Astrocyte of the hippocampus (primary cell): Measurements from ENCODE around the gene HOXA5.

Experiments
- DNase-seq: peaks from one replicate; pipeline ENCODE4 v3.0.0; 2011; ENCODE audit warnings: low read depth, low spot score

The HOXA5 gene

DNA sequence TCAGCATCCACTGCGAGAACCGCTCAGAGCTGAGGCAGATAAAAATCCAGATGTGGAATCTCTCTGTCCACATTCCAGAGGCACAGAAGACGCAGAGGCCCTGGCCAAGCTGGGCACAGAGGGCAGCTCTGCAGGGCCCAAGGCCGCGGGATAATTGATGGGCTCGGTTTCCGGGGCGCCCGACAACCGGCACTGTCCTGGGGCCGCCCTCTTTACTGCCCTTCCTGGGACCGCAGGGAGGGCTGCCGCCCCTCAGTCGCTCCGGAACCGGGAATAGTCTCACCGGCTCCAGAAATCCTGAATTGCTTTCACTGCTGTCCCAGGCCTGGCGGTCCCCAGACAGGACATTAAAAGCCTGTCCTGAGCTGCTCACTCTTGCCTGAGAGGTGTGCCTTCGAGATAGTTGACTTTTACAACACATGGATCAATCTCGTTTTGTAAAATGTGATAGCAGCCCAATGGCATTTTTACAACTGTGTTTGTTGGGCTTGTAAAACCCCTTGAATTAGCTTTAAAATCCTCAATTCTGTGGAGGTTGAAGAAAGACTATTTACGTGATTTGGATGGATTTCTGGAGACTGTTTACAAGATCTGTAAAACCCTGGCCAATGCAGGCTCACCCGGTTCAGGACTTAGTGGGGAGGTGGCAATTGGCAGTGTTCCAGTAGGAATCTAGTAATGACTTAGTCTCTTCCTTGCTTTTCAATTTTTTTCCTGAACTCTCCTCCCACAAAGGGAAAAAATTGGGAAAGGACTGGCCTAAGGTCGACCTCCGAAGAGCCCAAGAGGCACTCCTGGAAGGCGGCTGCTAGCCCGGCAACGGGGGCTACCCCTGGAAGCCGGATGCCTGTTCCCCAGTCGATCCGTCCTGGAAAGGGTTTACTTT lies 5.5 kb upstream of the HOXA5 start:
- no peak for DNase-seq

- DNase-seq, result no peak
Observed at GRCh38 chr7:27148031-27148755, 4.7 kb upstream of the HOXA5 start.

GRCh38 chr7:27147199-27148030 lies 3.9 kb upstream of the HOXA5 start, which contains the start of gene HOXA6:
TSS of gene HOXA6 (minus strand) at chr7:27147774. CDS start at chr7:27147749, 25 bp downstream.
- DNase-seq, result no peak

- no peak for DNase-seq
Observed at GRCh38 chr7:27146491-27147198, 3.2 kb upstream of the HOXA5 start.

- DNase-seq, result no peak
Observed at GRCh38 chr7:27145914-27146412, 2.5 kb upstream of the HOXA5 start.

GRCh38 chr7:27145165-27145913 lies 1.9 kb upstream of the HOXA5 start:
- no peak for DNase-seq

GRCh38 chr7:27144781-27145164 lies 1.3 kb upstream of the HOXA5 start:
- no peak for DNase-seq

DNA sequence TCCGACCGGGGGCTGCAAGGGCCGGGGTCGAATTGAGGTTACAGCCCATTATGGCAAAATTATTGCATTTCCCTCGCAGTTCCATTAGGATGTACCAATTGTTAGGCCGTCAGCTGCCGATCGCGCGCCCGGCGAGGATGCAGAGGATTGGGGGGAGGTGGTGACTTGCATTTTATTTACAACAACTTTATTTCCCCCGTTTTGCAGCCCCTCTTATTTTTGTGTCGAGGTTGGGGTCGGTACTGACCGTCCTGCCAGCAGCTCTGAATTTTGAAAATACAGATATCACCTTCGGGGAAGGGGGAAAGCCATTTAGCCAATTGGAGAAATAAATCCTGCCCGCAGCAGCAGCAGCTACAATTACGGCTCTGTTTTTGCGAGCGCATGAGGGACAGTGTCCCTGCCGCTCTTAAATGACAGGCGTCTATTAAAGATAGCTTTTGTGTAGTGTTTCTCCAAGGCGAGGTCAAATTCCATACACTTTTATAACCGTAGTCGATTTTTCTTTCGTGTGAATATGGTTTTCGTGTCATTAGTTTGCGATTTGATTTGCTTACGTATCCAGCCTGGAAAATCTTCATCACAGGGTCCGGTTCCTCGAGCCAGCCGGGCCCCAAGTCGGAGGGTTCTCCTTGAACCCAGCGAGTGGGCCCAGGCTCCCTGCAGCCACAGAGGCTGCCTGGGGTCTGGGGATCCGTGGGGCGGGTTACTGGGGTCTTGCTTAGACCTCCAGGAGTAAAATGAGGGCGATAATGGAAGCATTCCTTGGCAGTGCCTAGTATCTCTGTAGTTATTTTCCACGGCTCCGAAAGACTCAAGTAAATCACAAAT lies 684 bp upstream of the HOXA5 start:
- no peak for DNase-seq

- no peak for DNase-seq
Observed at GRCh38 chr7:27142580-27143022, 880 bp downstream of the HOXA5 start.

- DNase-seq, result no peak
Observed at GRCh38 chr7:27141923-27142579, 1.4 kb downstream of the HOXA5 start.

GRCh38 chr7:27141137-27141922 lies 2.2 kb downstream of the HOXA5 start:
- DNase-seq, result no peak

DNA sequence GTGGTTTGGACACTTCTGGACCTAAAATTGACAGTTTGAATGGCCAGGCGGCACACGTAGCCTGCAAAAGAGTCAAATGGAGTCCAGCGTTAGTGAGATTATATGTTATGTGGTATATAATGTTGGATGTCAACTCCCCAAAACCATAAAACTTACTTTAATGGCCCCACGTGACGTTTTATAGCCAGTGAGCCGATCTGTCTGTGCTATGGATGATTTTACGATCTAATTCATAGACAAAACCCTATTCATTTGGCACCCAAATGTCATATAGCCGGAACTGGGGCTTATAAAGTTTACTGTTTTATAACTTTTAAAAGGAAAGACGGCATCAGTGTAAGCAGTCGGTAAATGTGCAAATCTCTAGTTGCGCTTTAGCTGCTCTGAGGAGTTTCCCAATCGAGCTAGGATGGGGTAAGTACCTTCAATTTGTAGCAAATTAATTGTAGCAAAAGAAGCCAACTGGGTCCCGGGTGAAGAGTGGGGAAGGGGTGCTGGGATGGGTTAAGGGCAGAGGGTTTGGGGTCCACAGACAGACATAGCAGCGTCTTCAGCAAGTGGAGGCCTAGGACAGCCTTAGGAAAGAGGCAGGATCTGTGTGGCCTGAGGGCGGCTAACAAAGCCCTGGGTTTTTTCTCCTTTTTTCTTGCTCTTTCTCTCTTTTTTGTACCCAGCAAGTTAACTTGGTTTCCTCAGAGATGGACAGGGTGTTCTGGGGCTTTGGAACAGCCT lies 3.2 kb downstream of the HOXA5 start:
- DNase-seq, result no peak

GRCh38 chr7:27139334-27140125 lies 4.0 kb downstream of the HOXA5 start:
- DNase-seq, result no peak

GRCh38 chr7:27138985-27139333 lies 4.5 kb downstream of the HOXA5 start:
- no peak for DNase-seq

DNA sequence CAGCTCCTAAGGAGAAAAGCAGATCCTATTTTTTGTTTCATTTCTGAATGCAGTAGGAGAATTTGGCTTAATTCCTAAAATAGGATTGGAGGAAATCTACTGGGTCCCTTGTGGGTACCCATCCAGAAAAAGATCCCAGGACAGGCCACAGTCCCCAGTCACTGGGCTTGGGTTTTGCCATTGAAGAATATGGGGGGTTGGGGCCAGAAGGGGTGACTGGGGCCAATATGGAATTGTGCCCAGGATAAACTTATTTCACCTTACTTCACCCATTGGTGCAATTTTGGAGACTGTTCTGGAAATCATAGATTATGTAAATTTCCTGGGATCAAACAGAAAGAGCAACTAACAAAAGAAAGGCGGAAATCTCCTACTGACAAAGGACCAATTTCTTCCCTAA lies 5.0 kb downstream of the HOXA5 start:
- no peak for DNase-seq

- DNase-seq, result no peak
Observed at GRCh38 chr7:27137640-27138315, 5.7 kb downstream of the HOXA5 start.
